Activated CD8-positive, alpha-beta memory T cell treated with anti-CD3 and anti-CD28 coated beads for 48 hours (primary cell): ENCODE measurements around the gene FRMD1.

Experiments used
- DNase-seq, 3 experiments: peaks; one replicate each; pipeline ENCODE4 v3.0.0-alpha.2; 2020; ENCODE audit warnings: low read depth in 2 of 3, low spot score in 2 of 3

Gene FRMD1

DNA sequence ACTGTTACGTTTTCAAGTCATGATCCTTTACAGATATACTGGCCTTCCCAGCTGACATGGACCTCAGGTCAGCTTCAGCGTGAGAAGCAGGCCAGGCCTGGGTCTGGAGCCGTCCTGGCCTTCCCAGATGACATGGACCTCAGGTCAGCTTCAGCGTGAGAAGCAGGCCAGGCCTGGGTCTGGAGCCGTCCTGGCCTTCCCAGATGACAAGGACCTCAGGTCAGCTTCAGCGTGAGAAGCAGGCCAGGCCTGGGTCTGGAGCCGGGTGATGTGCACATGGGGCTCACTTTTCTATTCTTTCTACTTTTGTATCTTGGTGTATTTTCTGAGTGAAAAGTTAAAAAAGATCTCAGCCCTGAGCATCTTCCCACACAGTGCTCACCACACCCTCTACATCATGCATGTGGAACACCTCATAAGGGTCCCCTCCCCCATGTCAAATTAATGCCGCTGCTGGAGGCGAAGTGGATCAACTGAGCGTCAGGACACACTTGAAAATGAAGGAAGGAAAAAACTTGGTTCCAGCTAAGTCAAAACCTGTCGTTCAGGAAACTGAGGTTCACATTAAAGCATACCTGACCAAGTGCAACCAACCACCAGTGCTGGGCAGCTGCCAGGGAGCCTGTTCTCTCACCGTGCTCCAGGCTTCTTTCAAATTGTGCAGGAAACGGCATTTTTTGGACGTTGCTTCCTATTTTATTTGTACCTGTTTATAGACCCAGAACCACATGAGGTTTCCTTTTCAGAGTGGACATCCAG lies 49.4 kb downstream of the FRMD1 start:
- no peak for DNase-seq

- no peak for DNase-seq
These were observed 50.8 kb downstream of the FRMD1 start for GRCh38 chr6:168028181-168028580.

DNA sequence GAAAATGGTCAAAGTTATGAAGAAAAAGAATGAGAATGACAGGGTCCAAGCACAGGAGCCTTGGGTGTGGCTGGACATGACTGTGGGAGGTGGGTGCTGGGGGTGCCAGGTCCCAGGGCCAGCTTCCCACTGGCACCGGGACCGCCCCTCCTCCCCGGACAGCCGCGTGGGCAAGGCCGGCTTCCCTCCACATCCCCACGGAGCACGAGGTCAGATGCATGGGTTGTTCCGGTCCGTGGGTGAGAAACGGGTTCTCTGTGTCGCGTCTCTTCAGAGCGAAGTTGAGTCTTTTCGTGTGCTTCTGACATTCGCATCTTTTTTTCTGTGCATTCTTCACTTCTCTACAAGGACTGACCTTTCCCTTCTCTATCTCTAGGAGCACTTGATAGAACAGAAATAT lies 51.5 kb downstream of the FRMD1 start:
- DNase-seq = no peak

- DNase-seq = no peak
These were observed 52.1 kb downstream of the FRMD1 start for GRCh38 chr6:168026925-168027324.

DNA sequence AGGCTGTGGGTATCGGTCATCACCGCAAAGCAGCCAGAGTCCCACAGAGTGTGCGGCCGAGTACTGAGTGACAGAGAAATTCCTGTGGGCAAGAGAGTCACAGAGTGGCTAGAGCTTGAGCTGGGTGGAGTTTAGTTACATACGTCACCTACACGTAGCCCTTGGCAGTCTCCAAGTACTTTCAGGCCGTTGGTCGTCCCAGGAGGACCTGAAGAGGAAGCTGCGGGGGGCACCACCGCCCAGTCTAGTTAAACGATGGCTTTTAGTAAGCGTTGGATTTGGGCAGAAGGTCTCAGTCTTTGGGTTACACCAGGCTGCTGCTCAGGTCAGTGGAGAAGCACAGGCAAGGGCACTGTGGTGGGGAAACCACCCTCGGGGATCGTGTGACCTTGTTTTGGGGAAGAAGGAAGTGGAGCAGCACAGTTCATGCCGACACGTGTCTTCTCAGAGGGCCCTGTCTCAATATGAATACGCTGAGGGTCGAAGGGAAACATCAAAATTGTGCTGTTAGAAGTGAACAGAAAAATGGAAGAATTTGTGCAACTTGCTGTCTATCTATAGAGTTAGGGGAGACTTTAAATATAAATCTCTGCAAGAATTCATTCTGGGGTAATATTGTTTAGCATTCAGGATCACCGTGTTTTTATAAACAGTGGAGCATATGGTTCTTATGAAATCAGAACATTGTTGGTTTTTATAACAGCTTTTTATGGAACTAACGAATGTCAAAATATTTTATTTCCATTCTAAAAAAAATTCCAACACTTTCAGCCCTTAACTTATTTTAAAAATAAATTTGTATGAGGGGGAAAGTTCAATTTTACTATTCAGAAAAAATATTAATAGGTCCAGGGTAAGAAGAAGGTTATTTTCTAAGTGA lies 52.9 kb downstream of the FRMD1 start:
- DNase-seq = no peak

DNA sequence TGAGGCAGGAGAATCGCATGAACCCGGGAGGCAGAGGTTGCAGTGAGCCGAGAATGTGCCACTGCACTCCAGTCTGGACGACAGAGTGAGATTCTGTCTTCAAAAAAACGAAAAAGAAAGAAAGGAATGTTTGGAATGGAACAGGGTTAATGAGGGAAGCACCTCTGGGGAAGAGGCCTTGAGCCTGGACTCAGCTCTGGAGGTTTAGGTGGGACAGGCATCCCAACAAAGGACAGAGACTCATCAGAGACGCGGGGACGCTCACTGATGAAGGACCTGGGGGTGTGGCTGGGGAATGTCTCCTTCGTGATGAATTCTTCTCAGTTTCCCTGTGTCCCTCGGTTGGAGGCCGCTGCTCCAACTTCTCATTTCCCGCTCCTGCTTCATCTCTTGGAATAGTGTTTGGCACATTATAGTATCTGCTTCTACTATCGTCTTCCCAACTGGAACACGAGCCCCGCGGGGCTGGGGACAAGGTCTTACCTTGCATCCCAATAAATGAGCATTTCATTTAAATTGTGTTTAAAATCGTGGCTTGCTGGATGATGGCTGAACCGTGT lies 54.0 kb downstream of the FRMD1 start:
- DNase-seq = no peak

- DNase-seq = no peak
These were observed 56.3 kb downstream of the FRMD1 start for GRCh38 chr6:168022488-168023321.

- DNase-seq = no peak
These were observed 57.4 kb downstream of the FRMD1 start for GRCh38 chr6:168021581-168021980.

- no peak for DNase-seq
These were observed 58.8 kb downstream of the FRMD1 start for GRCh38 chr6:168020242-168020641.

GRCh38 chr6:168018664-168019063 lies 60.3 kb downstream of the FRMD1 start:
- DNase-seq = no peak

- no peak for DNase-seq
These were observed 61.4 kb downstream of the FRMD1 start for GRCh38 chr6:168017629-168018028.

GRCh38 chr6:168016721-168017525 lies 62.1 kb downstream of the FRMD1 start:
- no peak for DNase-seq

GRCh38 chr6:168016176-168016620 lies 62.8 kb downstream of the FRMD1 start:
- no peak for DNase-seq

DNA sequence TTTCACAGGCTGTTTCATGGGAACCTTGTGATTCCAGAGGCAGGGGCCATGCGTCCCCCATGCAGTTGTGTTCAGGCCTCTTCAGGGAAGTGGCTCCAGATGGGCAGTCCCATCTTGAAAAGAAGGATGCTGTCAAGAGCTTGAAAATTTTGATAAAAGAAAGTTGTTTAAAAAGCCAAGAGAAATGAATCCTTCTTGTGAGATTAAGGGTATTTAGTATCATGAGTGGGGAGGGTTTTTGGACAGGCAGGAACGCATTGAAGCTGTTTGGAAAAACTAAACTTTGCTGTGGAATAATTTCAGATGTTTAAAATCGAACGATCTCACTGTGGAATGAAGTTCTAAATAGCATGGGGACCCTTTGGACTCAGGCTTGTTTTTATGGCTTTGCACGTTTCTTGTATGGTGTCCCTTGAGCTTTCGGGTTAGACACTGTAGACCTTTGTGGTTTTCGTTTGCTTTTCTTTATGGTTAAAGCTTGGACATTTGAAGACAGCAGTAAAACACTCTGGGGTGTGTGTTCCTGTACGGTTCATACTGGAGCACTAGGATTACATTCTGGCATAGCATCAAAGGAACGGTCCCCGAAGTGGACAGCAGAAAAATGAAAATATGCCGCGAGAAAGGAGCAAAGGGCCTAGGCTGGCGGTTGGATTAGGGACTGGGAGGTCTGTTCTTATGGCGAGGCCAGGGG lies 63.4 kb downstream of the FRMD1 start:
- no peak for DNase-seq

- no peak for DNase-seq
These were observed 64.0 kb downstream of the FRMD1 start for GRCh38 chr6:168015009-168015408.

DNA sequence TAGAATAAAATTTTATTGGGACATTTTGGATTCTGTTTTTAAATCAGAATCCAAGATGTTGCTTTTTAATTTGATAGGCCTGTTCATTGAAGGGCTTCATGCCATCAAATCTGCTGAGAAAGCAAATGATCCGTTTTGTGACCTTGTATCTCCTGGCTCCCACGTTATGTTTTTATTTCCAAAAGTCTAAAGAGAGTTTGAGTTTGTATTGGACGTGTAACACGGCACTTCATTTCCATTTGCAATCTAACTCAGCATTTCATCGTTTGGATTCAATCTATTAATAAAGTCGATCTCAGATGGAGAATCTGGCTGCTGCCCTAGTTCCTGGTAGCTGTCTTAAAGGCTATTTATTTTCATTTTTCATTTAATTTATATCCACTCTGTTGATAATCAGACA lies 64.6 kb downstream of the FRMD1 start:
- no peak for DNase-seq

DNA sequence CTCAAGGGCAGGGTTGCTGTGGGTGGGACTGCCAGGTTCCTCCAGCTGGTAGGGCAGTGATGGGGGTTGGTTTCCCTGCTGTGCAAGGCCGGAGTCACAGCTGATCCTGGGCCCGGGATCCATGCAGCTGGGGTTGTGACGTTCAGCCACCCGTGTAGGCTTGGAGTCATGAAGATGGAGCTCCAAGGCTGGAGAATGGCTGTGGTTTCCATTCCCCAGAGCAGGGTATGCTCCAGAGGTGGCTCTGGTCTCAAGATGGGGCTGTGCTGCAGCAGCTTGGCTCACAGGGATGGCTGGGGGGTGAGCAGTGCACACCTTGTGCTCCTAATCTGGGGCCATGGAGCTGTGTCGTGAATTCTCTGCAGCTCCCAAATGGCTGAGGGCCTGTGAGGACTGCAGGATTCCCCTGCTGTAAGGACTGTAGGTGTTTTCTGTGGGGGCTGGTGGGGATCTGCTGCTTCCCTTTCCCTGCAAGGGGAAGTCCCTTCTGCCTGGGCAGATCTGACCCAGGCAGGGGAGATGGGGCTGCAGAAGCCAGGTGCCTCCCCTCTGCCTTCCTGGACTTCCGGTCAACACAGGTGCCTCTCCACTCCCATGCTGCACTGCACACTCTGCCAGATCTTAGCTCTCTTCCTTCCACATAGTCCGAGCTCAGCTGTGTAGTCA lies 65.6 kb downstream of the FRMD1 start:
- DNase-seq = no peak

DNA sequence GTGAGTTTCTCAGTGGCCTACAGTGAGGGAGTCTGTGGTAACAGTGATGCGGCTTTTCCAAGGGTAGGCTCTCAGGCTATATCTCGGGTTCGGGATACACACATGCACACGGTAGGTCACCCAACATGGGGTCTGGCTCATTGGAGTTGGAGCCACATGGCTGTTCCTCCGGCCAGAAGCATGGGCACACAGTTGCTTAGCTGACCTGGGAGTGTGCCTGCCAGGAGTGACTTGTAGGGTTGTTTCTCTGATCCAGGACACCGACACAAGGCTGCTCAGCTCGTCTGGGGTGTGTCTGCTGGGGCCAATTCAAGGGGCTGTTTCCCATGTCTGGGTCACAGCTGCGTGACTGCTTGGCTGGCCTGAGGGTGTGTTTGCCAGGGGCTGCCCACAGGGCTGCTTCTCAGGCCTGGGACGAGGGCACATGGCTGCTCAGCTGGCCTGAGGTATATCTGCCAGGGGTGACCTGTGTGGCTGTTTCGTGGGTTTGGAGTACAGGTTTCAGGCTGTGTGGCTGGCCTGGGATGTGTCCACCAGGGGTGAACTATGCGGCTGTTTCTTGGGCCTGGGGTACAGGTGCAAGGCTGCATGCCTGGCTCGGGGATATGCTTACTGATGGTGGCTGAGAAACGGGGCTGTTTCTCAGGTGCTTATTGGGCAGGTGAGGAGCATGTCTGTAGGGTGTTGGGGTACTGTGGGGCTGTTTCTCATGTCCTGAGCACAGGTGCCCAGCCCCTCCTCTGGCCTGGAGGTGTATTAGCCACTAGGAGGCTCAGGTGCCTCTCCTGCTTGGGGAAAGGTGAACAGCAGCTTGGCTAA lies 66.4 kb downstream of the FRMD1 start:
- no peak for DNase-seq
